Measurements from ENCODE around the gene AASDH. TPM values are rescaled to one million over a fixed set of nuclear protein-coding genes. Genes with fewer than 3 reads are reported as not detected.

The AASDH gene
- total RNA-seq, 1 donor from 2014 or later = 11.0 TPM

GRCh38 chr4:56330691-56331090 is 56.6 kb downstream of the AASDH start:
- TF ChIP-seq CTCF (conservative IDR thresholded peaks at IDR 0.05; ENCODE audit: low read depth, low read length) = no peak
- DNase-seq (ENCODE audit: low read depth) = no peak
- H3K4me3 ChIP-seq (ENCODE audit: low read depth, low read length) = no peak overlapping the region

- no peak for DNase-seq (ENCODE audit: low read depth)
- no peak overlapping the region for H3K4me3 ChIP-seq (ENCODE audit: low read depth, low read length)
- no peak for TF ChIP-seq CTCF (conservative IDR thresholded peaks at IDR 0.05; ENCODE audit: low read depth, low read length)
These were observed 60.9 kb downstream of the AASDH start for GRCh38 chr4:56326363-56326762.

GRCh38 chr4:56324011-56324610 is 63.2 kb downstream of the AASDH start:
- no peak overlapping the region for H3K4me3 ChIP-seq (ENCODE audit: low read depth, low read length)
- TF ChIP-seq CTCF (conservative IDR thresholded peaks at IDR 0.05; ENCODE audit: low read depth, low read length) = no peak
- no peak for DNase-seq (ENCODE audit: low read depth)

- DNase-seq (ENCODE audit: low read depth) = no peak
- H3K4me3 ChIP-seq (ENCODE audit: low read depth, low read length) = no peak overlapping the region
- no peak for TF ChIP-seq CTCF (conservative IDR thresholded peaks at IDR 0.05; ENCODE audit: low read depth, low read length)
These were observed 64.0 kb downstream of the AASDH start for GRCh38 chr4:56323327-56323726.

GRCh38 chr4:56321251-56321650 is 66.0 kb downstream of the AASDH start:
- peak; percentile 37 for DNase-seq (ENCODE audit: low read depth)
- no peak overlapping the region for H3K4me3 ChIP-seq (ENCODE audit: low read depth, low read length)
- no peak for TF ChIP-seq CTCF (conservative IDR thresholded peaks at IDR 0.05; ENCODE audit: low read depth, low read length)

- DNase-seq (ENCODE audit: low read depth) = no peak
- H3K4me3 ChIP-seq (ENCODE audit: low read depth, low read length) = no peak overlapping the region
- no peak for TF ChIP-seq CTCF (conservative IDR thresholded peaks at IDR 0.05; ENCODE audit: low read depth, low read length)
These were observed 67.0 kb downstream of the AASDH start for GRCh38 chr4:56320293-56320692.

- H3K4me3 ChIP-seq (ENCODE audit: low read depth, low read length) = no peak overlapping the region
- DNase-seq (ENCODE audit: low read depth) = no peak
- TF ChIP-seq CTCF (conservative IDR thresholded peaks at IDR 0.05; ENCODE audit: low read depth, low read length) = no peak
These were observed 68.7 kb downstream of the AASDH start for GRCh38 chr4:56318555-56318954.
